Endodermal cell (in vitro differentiated cells): ENCODE results near the gene PCDH8. TPM values are rescaled to one million over a fixed set of nuclear protein-coding genes. Genes with fewer than 3 reads are reported as not detected.
A peak's percentile ranks its signal among the peaks of the same experiment; 100 is the strongest.

Source experiments
- DNase-seq: peaks from one replicate; pipeline ENCODE4 v3.0.0-alpha.2; 2017
- H3K27ac ChIP-seq: 2 replicates; pipeline ENCODE4 v1.5.1; 2013; ENCODE audit warnings: mild to moderate bottlenecking, low read depth, low read length, moderate library complexity
- H3K27me3 ChIP-seq: 2 replicates; pipeline ENCODE4 v1.6.1; 2013; ENCODE audit warnings: mild to moderate bottlenecking, low read length, moderate library complexity; ENCODE audit not compliant: insufficient read depth, control insufficient read depth, poor library complexity, severe bottlenecking
- H3K36me3 ChIP-seq: 2 replicates; pipeline ENCODE4 v1.7.0; 2013; ENCODE audit warnings: mild to moderate bottlenecking, low read length, moderate library complexity; ENCODE audit not compliant: control insufficient read depth, insufficient read depth
- H3K4me1 ChIP-seq: one replicate; pipeline ENCODE4 v1.7.0; 2013; ENCODE audit warnings: low read length; ENCODE audit not compliant: control insufficient read depth, insufficient read depth
- H3K4me3 ChIP-seq: 2 replicates; pipeline ENCODE4 v1.5.1; 2013; ENCODE audit warnings: mild to moderate bottlenecking, low read length, moderate library complexity
- H3K9ac ChIP-seq: 2 replicates; pipeline ENCODE4 v1.6.1; 2013; ENCODE audit warnings: mild to moderate bottlenecking, low read length, moderate library complexity; ENCODE audit not compliant: poor library complexity, severe bottlenecking; ENCODE audit errors: extremely low read depth
- H3K9me3 ChIP-seq: 2 replicates; pipeline ENCODE4 v1.6.1; 2013; ENCODE audit warnings: mild to moderate bottlenecking, low read length, moderate library complexity; ENCODE audit not compliant: control insufficient read depth
- H3K27ac Mint-ChIP-seq: 2 replicates; pipeline ENCODE4 v1.8.0; 2020; ENCODE audit warnings: mixed read lengths
- H3K27me3 Mint-ChIP-seq: 2 replicates; pipeline ENCODE4 v1.8.0; 2021; ENCODE audit warnings: mild to moderate bottlenecking, mixed read lengths; ENCODE audit not compliant: insufficient read depth
- H3K36me3 Mint-ChIP-seq: 2 replicates; pipeline ENCODE4 v1.8.0; 2020; ENCODE audit warnings: low read depth, mixed read lengths
- H3K4me1 Mint-ChIP-seq: 2 replicates; pipeline ENCODE4 v1.8.0; 2020; ENCODE audit warnings: mixed read lengths
- H3K4me3 Mint-ChIP-seq: 2 replicates; pipeline ENCODE4 v1.8.0; 2020; ENCODE audit warnings: mild to moderate bottlenecking, moderate library complexity, mixed read lengths
- H3K9me3 Mint-ChIP-seq: 2 replicates; pipeline ENCODE4 v1.8.0; 2020; ENCODE audit warnings: mild to moderate bottlenecking, mixed read lengths
- CTCF ChIP-seq: fragments of 200-600 bp; sonication (generic); conservative IDR thresholded peaks from 2 replicates; pipeline ENCODE4 v1.5.0; 2021; ENCODE audit warnings: antibody characterized with exemption, mild to moderate bottlenecking
- WGBS, 2 experiments: methylation state at CpG; one replicate each; pipeline versions ENCODE4 v1.1.5 to v1.1.7; 2013; ENCODE audit warnings: missing lambda C conversion rate in 2 of 2, mixed read lengths in 1 of 2; ENCODE audit not compliant: insufficient coverage in 1 of 2, insufficient read length in 1 of 2; 5-methylcytosine and 5-hydroxymethylcytosine counted together
- microRNA-seq: library from miRNA; unstranded; fragments of <30 nt; microRNA quantifications from one replicate; pipeline ENCODE4 v1.2.0, GENCODE V29; 2020; ENCODE audit warnings: borderline microRNAs expressed
- total RNA-seq, 2 donors: library from RNA; stranded (reverse); fragmentation: NEBNext Ultra II Directional in 1 of 2; extraction: Animal tissue kit (Norgen Biotek cat#: 25700) in 1 of 2; gene quantifications; 2 replicates in 1 of 2; 3 replicates in 1 of 2; pipeline ENCODE4 v1.2.1, GENCODE V29; 2021

The PCDH8 gene
- total RNA-seq, 2 donors from 2014 or later: 1.8 to 10.6 TPM

GRCh38 chr13:52793515-52794061 lies 54.9 kb downstream of the PCDH8 start:
- peak; percentile 18 for DNase-seq
- Mint-ChIP-seq H3K9me3 (no peaks in the 10 kb centered on the region), H3K36me3 (no peaks in the 10 kb centered on the region), H3K27ac (no peak overlapping the region), H3K4me3 (no peak overlapping the region), H3K27me3 (peaks cover 8% of the 10 kb centered on the region), H3K4me1 (no peaks in the 10 kb centered on the region)
- 80 to 90% methylated on average over 6 to 7 of the region's 7 CpGs for WGBS, 2 experiments
- Histone ChIP-seq H3K27me3 (no peaks in the 10 kb centered on the region), H3K27ac (no peak overlapping the region), H3K9ac (no peak overlapping the region), H3K4me1 (no peaks in the 10 kb centered on the region), H3K36me3 (no peaks in the 10 kb centered on the region), H3K4me3 (no peak overlapping the region), H3K9me3 (no peaks in the 10 kb centered on the region)
- TF ChIP-seq CTCF: no peak

Small RNAs within 50 kb of the gene (microRNA-seq; reads per million reads assigned to microRNA genes)
- not detected for gene MIR759

Other genes starting within 250 kb of the PCDH8 start
- 1 to 10 TPM; 8.0 to 9.3 TPM for gene HNRNPA1L2, start 206.2 kb downstream of the PCDH8 start, total RNA-seq
- 10 to 100 TPM; 73.3 to 85.8 TPM for gene SUGT1, start 195.8 kb downstream of the PCDH8 start, total RNA-seq
- 1 to 10 TPM; 1.2 to 3.3 TPM for gene CNMD, start 108.8 kb downstream of the PCDH8 start, total RNA-seq
- gene OLFM4, start 180.2 kb upstream of the PCDH8 start, total RNA-seq: not detected